Measurements from ENCODE around the gene CHRNA9.
"Not testable (repeated sequence)": the region's sequence is repeated elsewhere in the genome, so short reads cannot be mapped to it uniquely, and the experiment has no call there.

Gene CHRNA9

DNA sequence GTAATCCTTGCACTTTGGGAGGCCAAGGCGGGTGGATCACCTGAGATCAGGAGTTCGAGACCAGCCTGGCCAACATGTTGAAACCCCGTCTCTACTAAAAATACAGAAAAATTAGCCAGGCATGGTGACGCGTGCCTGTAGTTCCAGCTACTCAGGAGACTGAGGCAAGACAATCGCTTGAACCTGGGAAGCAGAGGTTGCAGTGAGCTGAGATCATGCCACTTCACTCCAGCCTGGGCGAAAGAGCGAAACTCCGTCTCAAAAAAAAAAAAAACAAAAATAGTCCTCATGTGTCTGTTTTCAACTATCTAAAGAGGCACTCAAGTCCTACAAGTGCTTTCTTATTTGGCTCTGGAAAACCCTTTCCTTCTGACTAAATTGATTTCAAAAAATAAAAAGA lies 57.1 kb downstream of the CHRNA9 start:
- not testable (repeated sequence) for DNase-seq

- no peak for DNase-seq
Observed at GRCh38 chr4:40394236-40394635, 59.1 kb downstream of the CHRNA9 start.

DNA sequence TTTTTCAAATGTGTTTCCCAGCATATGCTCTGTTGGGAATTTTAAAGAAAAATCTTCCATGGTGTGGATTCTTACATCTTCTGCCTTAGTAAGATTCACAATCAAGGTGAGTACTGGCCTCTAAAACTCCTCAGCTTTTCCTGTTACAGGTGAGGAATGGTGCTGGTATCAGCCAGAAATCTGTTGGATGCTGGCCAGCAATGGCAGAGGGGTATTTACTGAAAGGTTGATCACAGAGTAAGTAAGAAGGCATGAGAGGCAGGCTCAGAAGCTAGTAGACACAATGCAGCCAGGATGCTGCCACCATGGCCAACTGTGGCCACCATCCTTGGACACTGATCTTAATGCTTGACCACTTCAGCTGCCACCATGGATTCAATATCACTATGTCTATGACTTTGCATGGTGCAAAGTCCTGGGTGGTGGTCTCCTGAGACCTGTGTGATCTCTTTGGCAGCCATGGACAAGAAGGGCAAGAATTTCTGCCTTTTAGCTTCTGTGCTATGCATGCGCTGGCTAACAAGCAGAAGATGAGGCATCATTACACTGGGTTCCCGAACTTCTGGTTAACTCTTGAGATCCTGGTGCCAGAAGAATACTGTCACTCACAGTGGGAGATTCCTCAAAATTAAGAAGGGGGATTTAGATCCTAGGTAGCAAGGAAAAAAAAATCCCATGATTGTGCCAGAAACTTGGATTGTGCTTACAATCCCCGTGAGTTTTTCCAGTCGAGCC lies 60.2 kb downstream of the CHRNA9 start:
- DNase-seq = no peak

GRCh38 chr4:40395908-40396793 lies 61.0 kb downstream of the CHRNA9 start:
- no peak for DNase-seq

DNA sequence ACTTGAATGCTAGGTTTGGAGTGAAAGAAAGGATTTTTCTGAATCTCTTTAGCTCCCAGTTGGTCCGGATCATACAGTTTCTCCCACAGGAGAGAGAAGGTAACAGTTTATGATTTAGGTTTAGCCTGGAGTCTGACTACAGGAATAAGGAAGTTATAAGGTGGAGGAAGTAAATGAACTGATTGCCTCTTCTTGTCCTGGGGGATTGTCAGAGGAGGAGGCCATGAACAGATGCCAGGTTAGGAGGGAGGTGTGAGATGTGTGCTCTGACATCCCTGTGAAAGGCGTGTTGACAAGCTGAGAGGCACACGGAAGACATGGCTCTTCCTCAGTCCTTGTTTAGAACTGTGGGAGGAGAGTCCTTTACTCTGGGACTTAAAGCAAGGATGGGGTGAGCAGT lies 64.4 kb downstream of the CHRNA9 start:
- DNase-seq = no peak

DNA sequence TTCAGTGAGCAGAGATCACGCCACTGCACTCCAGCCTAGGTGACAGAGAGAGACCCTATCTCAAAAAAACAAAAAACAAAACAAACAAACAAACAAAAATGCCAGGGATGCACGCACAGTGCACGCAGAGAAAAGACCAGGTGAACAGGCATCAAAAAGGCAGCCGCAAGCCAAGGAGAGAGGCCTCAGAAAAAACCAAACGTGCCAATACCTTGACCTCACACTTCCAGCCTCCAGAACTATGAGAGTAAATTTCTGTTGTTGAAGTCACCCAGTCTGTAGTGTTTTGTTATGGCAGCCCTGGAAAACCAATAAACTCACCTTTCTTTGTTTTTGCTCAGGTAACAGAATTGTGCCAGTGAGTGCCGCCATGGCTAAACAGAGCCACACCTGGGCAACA lies 66.0 kb downstream of the CHRNA9 start:
- DNase-seq = no peak

DNA sequence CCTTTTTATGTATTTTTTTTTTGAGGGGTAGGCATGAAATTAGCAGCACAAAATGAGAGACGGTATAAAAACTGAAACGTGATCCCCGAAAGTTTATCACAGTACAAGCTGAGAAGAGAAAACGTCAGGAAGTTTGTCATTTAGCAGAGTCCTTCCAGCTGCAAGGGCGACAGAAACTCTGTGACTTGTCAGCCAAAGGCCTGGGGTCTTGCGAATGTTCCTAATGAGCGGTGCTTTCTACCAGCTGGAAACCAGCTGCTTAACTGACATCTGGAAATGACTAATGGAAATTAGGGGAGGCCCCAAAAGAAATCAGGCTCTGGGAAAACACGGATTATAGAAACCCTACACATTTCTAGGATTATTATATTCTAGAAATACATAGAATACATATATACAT lies 66.5 kb downstream of the CHRNA9 start:
- no peak for DNase-seq

DNA sequence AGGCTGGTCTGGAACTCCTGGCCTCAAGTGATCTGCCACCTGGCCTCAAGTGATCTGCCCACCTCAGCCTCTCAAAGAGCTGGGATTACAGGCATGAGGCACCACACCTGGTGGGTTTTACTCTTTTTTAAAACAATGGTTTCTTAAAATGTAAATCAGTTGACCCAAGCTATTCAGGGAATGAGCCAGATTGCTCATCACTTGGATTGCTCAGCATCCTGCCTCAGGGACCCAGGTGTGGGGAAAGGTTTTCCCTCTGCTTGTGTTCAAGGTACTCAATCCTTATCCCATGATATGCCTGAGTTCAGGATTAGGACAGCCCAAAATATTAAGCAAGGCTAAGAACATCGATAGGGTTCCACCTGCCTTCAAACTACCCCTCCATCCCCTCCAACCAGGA lies 67.4 kb downstream of the CHRNA9 start:
- no peak for DNase-seq

DNA sequence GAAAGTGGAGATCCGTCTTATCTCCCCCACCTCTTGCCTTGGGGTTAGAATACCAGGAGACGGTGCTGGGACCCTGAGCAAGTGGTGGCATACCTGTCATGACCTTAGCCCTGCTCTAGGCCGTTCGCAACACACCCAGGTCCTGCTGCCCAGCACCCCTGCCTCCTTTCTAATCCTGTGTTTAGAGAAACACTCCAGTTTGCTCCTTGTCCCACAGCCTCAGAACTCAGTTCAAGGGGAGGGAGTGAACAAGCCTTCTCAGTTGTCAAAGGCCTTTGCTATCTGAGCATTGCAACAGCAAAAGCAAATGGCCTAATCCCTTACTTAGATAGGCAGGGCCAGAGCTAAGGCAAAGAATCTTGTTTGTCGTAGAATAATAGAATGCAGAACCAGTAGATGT lies 67.9 kb downstream of the CHRNA9 start:
- no peak for DNase-seq
